Fibroblast of the aortic adventitia (primary cell): ENCODE data around the gene TADA2B. TPM values are rescaled to one million over a fixed set of nuclear protein-coding genes. Genes with fewer than 3 reads are reported as not detected.

ENCODE experiments used
- DNase-seq: peaks from one replicate; pipeline ENCODE4 v3.0.0-alpha.2; 2010; ENCODE audit warnings: low read depth
- H3K4me3 ChIP-seq: 2 replicates; pipeline ENCODE4 v1.5.1; 2011; ENCODE audit warnings: low read depth, mild to moderate bottlenecking, control low read depth, low read length, moderate library complexity
- total RNA-seq: library from RNA; depleted of rRNA; stranded (reverse); fragments of >200 nt; gene quantifications from 2 replicates; pipeline ENCODE4 v1.2.3, GENCODE V29; 2012; ENCODE audit warnings: low replicate concordance
- TF ChIP-seq, protein P1 (sequence below): IDR thresholded peaks from 2 replicates; pipeline ENCODE4 v1.5.1; 2011; ENCODE audit warnings: mild to moderate bottlenecking, low read length, control low read depth, inconsistent platforms; ENCODE audit not compliant: insufficient read depth

TADA2B gene
- total RNA-seq, 1 donor, result 11.5 TPM

DNA sequence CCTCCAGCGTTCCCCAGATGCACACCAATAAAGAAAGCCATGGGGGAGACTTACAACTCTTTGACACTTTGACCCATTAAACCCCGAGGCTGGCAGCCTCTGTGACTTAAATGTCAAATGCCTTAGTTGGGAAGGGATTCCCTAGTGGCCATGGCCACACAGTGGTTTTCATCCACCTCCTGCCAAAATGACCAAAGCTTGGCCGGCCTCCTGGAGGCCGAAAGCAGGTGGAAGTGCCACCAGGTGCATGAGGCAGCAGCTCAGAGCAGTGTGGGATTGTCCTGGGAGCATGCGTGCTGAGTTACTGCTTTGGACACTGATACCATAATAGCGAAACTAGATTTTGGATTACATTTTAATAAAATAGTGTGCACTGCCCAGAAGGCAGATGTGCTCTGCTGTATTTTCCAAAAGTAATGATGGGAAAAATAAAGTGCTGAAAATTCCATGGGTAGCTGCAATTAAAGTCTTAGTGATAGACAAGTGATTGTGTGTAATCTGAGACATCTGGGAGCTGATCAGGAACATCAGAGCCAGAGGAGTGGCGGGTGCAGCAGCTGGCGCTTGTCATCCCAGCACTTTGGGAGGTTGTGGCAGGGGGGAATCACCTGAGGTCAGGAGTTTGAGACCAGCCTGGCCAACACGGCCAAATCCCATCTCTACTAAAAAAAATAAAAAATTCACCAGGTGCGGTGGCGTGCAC is 39.8 kb upstream of the TADA2B start:
- DNase-seq, result no peak
- TF ChIP-seq, protein P1, sequence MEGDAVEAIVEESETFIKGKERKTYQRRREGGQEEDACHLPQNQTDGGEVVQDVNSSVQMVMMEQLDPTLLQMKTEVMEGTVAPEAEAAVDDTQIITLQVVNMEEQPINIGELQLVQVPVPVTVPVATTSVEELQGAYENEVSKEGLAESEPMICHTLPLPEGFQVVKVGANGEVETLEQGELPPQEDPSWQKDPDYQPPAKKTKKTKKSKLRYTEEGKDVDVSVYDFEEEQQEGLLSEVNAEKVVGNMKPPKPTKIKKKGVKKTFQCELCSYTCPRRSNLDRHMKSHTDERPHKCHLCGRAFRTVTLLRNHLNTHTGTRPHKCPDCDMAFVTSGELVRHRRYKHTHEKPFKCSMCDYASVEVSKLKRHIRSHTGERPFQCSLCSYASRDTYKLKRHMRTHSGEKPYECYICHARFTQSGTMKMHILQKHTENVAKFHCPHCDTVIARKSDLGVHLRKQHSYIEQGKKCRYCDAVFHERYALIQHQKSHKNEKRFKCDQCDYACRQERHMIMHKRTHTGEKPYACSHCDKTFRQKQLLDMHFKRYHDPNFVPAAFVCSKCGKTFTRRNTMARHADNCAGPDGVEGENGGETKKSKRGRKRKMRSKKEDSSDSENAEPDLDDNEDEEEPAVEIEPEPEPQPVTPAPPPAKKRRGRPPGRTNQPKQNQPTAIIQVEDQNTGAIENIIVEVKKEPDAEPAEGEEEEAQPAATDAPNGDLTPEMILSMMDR, result no peak
- H3K4me3 ChIP-seq, result no peak overlapping the region

DNA sequence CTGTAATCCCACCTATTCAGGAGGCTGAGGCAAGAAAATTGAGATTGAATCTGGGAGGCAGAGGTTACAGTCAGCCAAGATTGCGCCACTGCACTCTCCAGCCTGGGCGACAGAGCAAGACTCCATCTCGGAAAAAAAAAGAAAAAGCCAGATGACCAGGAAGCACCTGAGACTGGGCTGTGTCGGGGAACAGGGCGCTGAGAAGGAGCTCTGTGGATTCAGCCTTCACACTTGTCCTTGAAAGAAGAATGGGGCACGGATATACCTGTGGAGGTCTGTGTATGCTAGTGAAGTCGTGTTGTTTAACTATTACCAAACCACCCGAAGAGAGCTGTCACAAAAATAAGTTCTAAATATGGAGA is 39.3 kb upstream of the TADA2B start:
- TF ChIP-seq, protein P1, result no peak
- no peak for DNase-seq
- no peak overlapping the region for H3K4me3 ChIP-seq

DNA sequence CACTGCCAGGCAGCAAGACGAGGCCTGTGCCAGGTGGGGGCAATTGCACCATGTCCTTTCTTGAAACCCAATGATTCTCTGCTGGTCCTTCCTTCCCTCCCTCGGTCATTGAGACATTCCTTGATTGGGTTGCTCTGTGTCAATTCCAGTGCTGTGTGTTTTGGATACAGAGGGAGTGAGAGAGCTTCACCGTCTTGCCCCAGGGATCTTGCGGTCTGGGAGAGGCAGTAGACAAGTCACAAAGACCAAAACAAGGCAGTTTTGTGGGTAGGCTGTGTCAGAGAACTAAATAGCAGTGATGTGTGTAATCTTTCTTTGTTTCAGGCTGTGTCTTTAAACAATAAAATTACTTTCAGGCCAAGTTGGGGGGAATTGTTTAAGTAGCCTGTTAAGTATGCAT is 38.8 kb upstream of the TADA2B start:
- DNase-seq, result no peak
- no peak overlapping the region for H3K4me3 ChIP-seq

DNA sequence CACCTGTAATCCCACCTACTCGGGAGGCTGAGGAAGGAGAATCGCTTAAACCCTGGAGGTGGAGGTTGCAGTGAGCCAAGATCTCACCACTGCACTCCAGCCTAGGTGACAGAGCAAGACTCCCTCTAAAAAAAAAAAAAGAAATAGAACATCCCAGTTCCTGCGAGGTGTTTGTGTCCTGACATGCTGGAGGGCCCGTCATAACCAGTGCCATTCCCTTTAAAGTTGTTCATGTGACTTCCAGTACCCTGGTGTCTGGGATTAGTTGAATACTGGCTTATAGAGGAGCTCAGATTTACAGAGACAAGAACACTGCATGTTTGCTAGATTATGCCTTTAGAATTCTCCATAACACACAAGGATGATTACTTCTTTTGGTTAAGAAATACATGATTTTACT is 37.6 kb upstream of the TADA2B start:
- DNase-seq, result no peak

More for the DNA sequence above, 38.8 kb upstream of the TADA2B start:
- TF ChIP-seq, protein P1, result no peak

DNA sequence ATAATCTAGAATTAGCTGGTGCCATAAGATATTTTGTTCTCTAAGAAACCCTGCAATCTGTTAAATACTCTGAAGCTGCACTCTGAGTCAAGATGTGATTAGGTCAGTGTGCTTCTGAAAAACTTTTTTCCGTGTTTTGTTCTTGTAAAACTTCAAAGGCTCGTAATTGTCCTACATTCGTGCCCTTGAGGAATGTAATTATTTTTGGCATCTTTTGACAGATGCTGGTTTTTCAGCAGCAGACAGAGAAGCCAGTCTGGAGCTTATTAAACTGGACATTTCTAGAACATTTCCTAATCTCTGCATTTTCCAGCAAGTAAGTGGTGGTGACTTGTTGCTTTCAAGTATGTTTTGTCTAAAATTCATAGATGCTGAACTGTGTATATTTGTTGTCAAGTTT is 36.8 kb upstream of the TADA2B start:
- DNase-seq, result no peak
- H3K4me3 ChIP-seq, result no peak overlapping the region
- TF ChIP-seq, protein P1, result no peak

More for the DNA sequence above, 37.6 kb upstream of the TADA2B start:
- H3K4me3 ChIP-seq, result no peak overlapping the region
- TF ChIP-seq, protein P1, result no peak

DNA sequence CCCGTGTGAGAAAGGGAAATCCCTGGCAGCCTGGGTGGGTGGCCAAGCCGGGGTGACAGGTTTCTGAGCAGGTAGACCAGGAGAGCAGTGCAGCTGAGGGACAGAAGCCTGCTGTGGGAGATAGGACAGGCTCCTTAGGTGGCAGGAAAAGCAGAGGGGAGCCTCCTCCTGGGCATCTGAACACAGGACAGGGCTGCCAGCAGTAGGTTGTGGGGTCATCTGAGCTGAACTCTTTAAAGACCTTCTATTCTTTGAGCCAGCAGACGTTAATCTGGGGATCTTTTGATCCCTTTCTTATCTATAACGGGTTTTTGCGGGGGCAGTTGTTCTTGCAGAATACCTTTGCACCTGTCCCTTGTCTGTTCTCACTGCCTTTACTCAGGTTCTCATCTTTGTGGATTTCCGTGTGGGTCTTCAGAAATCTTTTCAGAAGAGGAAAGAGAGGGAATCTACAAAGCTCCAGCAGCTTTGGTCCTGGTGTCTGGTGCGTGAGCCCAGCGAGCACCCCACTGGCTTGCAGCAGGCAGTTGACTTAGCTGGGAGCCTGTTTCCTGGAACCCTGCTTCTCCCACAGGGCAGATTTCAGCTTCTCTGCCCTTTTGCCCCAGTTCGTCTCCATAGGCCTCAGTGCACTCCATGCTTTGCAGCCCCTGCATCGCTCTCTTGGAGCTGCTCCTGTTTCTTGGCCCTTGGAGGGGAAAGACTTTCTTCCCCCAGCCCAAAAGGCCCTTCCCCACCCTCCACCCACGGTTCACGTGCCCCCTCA is 35.8 kb upstream of the TADA2B start:
- TF ChIP-seq, protein P1, result no peak
- DNase-seq, result no peak
- H3K4me3 ChIP-seq, result no peak overlapping the region

DNA sequence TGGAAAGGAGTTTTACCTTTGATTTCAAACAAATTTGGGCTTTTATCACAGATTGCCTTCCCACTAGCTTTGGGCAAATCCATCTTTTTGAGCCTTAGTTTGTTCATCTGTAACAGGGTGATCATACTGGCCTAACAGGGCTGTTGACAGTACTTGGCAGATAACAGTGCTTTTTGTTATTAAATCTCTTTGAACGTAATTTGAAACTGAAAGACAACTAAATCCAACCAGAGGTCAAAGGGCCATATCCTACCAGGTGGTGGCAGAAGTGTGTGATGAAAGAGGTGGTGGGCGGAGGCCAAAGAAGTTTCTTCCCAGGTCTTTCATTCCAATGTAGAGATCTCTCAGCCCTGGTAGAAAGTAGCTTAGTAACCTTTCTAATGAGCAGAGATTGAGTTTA is 35.2 kb upstream of the TADA2B start:
- no peak overlapping the region for H3K4me3 ChIP-seq
- DNase-seq, result no peak
- TF ChIP-seq, protein P1, result no peak
